ENCODE measurements around the gene AKAP10.
"Not testable (repeated sequence)": the region's sequence is repeated elsewhere in the genome, so short reads cannot be mapped to it uniquely, and the experiment has no call there.

The AKAP10 gene

GRCh38 chr17:19867329-19868078 lies 110.1 kb downstream of the AKAP10 start, which contains the start of gene ULK2:
TSS of gene ULK2 (minus strand) at chr17:19867936. CDS start at chr17:19867417, 519 bp downstream.
- peak; percentile 60 to 64 for DNase-seq (ENCODE audit: low read depth in 2 of 2)

DNA sequence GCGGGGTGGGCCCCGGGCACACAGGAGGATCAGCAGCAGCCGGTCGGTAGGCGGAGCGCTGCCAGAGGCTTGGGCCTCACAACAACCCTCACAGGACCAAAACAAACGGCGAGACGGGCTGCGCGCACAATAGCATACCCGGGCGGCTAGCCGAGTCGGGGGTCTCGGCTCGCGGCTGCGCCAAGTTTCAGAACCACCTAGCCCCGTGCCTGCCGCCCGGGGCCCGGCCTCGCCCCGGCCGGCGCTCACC lies 110.6 kb downstream of the AKAP10 start:
- peak; percentile 12 to 23 for DNase-seq (ENCODE audit: low read depth in 2 of 2)

GRCh38 chr17:19865021-19865420 lies 112.6 kb downstream of the AKAP10 start:
- no peak for DNase-seq (ENCODE audit: low read depth in 2 of 2)

DNA sequence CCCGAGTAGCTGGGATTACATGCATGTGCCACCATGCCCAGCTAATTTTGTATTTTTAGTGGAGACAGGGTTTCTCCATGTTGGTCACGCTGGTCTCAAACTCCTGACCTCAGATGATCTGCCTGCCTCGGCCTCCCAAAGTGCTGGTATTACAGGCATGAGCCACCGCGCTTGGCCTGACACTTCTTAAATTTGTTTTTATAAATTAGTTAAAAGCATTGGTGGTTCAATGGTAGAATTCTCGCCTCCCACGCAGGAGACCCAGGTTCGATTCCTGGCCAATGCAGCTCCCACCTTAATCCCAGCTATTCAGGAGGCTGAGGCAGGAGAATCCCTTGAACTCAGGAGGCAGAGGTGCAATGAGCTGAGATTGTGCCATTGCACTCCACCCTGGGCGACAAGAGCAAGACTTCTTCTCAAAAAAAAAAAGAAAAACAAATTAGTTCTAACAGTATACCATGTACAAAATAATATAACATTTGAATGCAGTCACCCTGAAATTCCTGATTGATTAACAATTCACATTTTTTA lies 116.9 kb downstream of the AKAP10 start:
- DNase-seq (ENCODE audit: low read depth in 2 of 2), result not testable (repeated sequence)

- no peak for DNase-seq (ENCODE audit: low read depth in 2 of 2)
Observed at GRCh38 chr17:19857640-19858039, 120.0 kb downstream of the AKAP10 start.

Data from fibroblast of skin of left quadriceps (primary cell).